ENCODE measurements around the gene LACTBL1.

LACTBL1 gene

GRCh38 chr1:22944346-22945055 lies 28.2 kb downstream of the LACTBL1 start:
- no peak for DNase-seq (ENCODE audit: low read depth)

- no peak for DNase-seq (ENCODE audit: low read depth)
These were observed 31.4 kb downstream of the LACTBL1 start for GRCh38 chr1:22941257-22941656.

- no peak for DNase-seq (ENCODE audit: low read depth)
These were observed 36.0 kb downstream of the LACTBL1 start for GRCh38 chr1:22936681-22937080.

- no peak for DNase-seq (ENCODE audit: low read depth)
These were observed 37.2 kb downstream of the LACTBL1 start for GRCh38 chr1:22935433-22935832.

GRCh38 chr1:22932803-22933470 lies 39.7 kb downstream of the LACTBL1 start:
- no peak for DNase-seq (ENCODE audit: low read depth)

GRCh38 chr1:22930240-22930912 lies 42.3 kb downstream of the LACTBL1 start:
- DNase-seq (ENCODE audit: low read depth): no peak

- no peak for DNase-seq (ENCODE audit: low read depth)
These were observed 47.6 kb downstream of the LACTBL1 start for GRCh38 chr1:22925111-22925510.

GRCh38 chr1:22922640-22923039 lies 50.0 kb downstream of the LACTBL1 start:
- DNase-seq (ENCODE audit: low read depth): no peak

- DNase-seq (ENCODE audit: low read depth): no peak
These were observed 51.1 kb downstream of the LACTBL1 start for GRCh38 chr1:22921452-22922126.

GRCh38 chr1:22920734-22921451 lies 51.8 kb downstream of the LACTBL1 start:
- no peak for DNase-seq (ENCODE audit: low read depth)

GRCh38 chr1:22920026-22920733 lies 52.5 kb downstream of the LACTBL1 start:
- no peak for DNase-seq (ENCODE audit: low read depth)

GRCh38 chr1:22919341-22920025 lies 53.2 kb downstream of the LACTBL1 start:
- no peak for DNase-seq (ENCODE audit: low read depth)

GRCh38 chr1:22918644-22919043 lies 54.0 kb downstream of the LACTBL1 start:
- no peak for DNase-seq (ENCODE audit: low read depth)

- DNase-seq (ENCODE audit: low read depth): no peak
These were observed 54.7 kb downstream of the LACTBL1 start for GRCh38 chr1:22917989-22918388.

- no peak for DNase-seq (ENCODE audit: low read depth)
These were observed 56.2 kb downstream of the LACTBL1 start for GRCh38 chr1:22916471-22916820.

GRCh38 chr1:22915816-22916470 lies 56.7 kb downstream of the LACTBL1 start:
- no peak for DNase-seq (ENCODE audit: low read depth)

- DNase-seq (ENCODE audit: low read depth): no peak
These were observed 57.4 kb downstream of the LACTBL1 start for GRCh38 chr1:22915231-22915630.

GRCh38 chr1:22914633-22915217 lies 57.9 kb downstream of the LACTBL1 start:
- DNase-seq (ENCODE audit: low read depth): no peak

- DNase-seq (ENCODE audit: low read depth): no peak
These were observed 58.5 kb downstream of the LACTBL1 start for GRCh38 chr1:22914156-22914555.
